Keratinocyte (primary cell): ENCODE results near the gene PRAC1. TPM values are rescaled to one million over a fixed set of nuclear protein-coding genes. Genes with fewer than 3 reads are reported as not detected.

Experiments
- DNase-seq: peaks from one replicate; pipeline ENCODE4 v3.0.0-alpha.2; 2011; ENCODE audit warnings: low read depth, missing footprints, low spot score
- FAIRE-seq: peaks from 2 replicates; lab custom pipeline; 2011; peaks lifted over from hg19 to GRCh38; lab: Jason Lieb, UNC
- H2AFZ ChIP-seq: 2 replicates; pipeline ENCODE4 v1.6.0; 2012; ENCODE audit warnings: low read length, control low read depth, inconsistent platforms; ENCODE audit not compliant: control insufficient read depth
- H3K27ac ChIP-seq: 2 replicates; pipeline ENCODE4 v1.5.1; 2011; ENCODE audit warnings: low read length; ENCODE audit not compliant: control insufficient read depth, insufficient read depth
- H3K27me3 ChIP-seq: 3 replicates; pipeline ENCODE4 v1.6.0; 2011; ENCODE audit warnings: low read length; ENCODE audit not compliant: control insufficient read depth, insufficient read depth; ENCODE audit errors: extremely low read depth
- H3K36me3 ChIP-seq, 2 experiments: 2 replicates in 1 of 2; 3 replicates in 1 of 2; pipeline ENCODE4 v1.5.1; 2011; ENCODE audit warnings: low read length in 2 of 2, mild to moderate bottlenecking in 1 of 2; ENCODE audit not compliant: control insufficient read depth in 2 of 2, insufficient read depth in 2 of 2; ENCODE audit errors: extremely low read depth in 1 of 2
- H3K4me1 ChIP-seq: 3 replicates; pipeline ENCODE4 v1.5.1; 2011; ENCODE audit warnings: low read length; ENCODE audit not compliant: control insufficient read depth, insufficient read depth; ENCODE audit errors: extremely low read depth
- H3K4me2 ChIP-seq: 3 replicates; pipeline ENCODE4 v1.6.0; 2011; ENCODE audit warnings: low read depth, low read length; ENCODE audit not compliant: control insufficient read depth, insufficient read depth; ENCODE audit errors: extremely low read depth
- H3K4me3 ChIP-seq, 3 experiments: fragments of 200-600 bp in 1 of 3; sonication (generic) in 1 of 3; 2 replicates in 2 of 3; 3 replicates in 1 of 3; pipeline ENCODE4 v1.5.1; 2011 to 2016; ENCODE audit warnings: low read length in 3 of 3, mild to moderate bottlenecking in 3 of 3, control low read depth in 2 of 3, inconsistent platforms in 1 of 3, low read depth in 1 of 3, mixed read lengths in 1 of 3, mixed run types in 1 of 3, moderate library complexity in 1 of 3; ENCODE audit not compliant: control insufficient read depth in 2 of 3, insufficient read depth in 2 of 3; ENCODE audit errors: extremely low read depth in 1 of 3
- H3K79me2 ChIP-seq: 2 replicates; pipeline ENCODE4 v1.6.0; 2012; ENCODE audit warnings: low read length; ENCODE audit not compliant: control insufficient read depth, insufficient read depth
- H3K9ac ChIP-seq: 3 replicates; pipeline ENCODE4 v1.6.0; 2011; ENCODE audit warnings: low read length; ENCODE audit not compliant: control insufficient read depth, insufficient read depth; ENCODE audit errors: extremely low read depth
- H3K9me1 ChIP-seq: 3 replicates; pipeline ENCODE4 v1.6.0; 2011; ENCODE audit warnings: low read length; ENCODE audit not compliant: control insufficient read depth, insufficient read depth; ENCODE audit errors: extremely low read depth
- H3K9me3 ChIP-seq: 2 replicates; pipeline ENCODE4 v1.5.1; 2012; ENCODE audit warnings: low read depth, low read length; ENCODE audit not compliant: control insufficient read depth
- H4K20me1 ChIP-seq: 3 replicates; pipeline ENCODE4 v1.6.0; 2011; ENCODE audit warnings: low read length; ENCODE audit not compliant: control insufficient read depth, insufficient read depth; ENCODE audit errors: extremely low read depth
- EZH2 ChIP-seq: IDR thresholded peaks from one replicate; pipeline ENCODE4 v1.6.1; 2012; ENCODE audit warnings: inconsistent platforms, mild to moderate bottlenecking, low read length, moderate library complexity
- dilution Hi-C: fragments of 300-500 bp; cut with MboI; formaldehyde crosslinking; loops from one replicate; pipeline ENCODE4 v1.7.0; 2020; ENCODE audit warnings: low sequenced_read_pairs; ENCODE audit not compliant: extremely low pct_ligation_motif_present
- polyA plus RNA-seq, 5 experiments: library from polyadenylated mRNA; depleted of rRNA in 3 of 5; stranded (reverse) in 3 of 5; stranded (forward) in 1 of 5; unstranded in 1 of 5; fragments of >200 nt; gene quantifications; 1 replicate in 1 of 5; 2 replicates in 3 of 5; 3 replicates in 1 of 5; pipeline versions ENCODE4 v1.2.1 to v1.2.3, GENCODE V29; 2011 to 2012; ENCODE audit warnings: missing spikeins in 2 of 5, low read depth in 1 of 5, low replicate concordance in 1 of 5
- TF ChIP-seq, protein P1 (sequence below), 3 experiments: IDR thresholded peaks in 1 of 3; conservative IDR thresholded peaks in 1 of 3; optimal IDR thresholded peaks in 1 of 3; 2 replicates in 2 of 3; 3 replicates in 1 of 3; pipeline versions ENCODE3 to v1.5.1; 2011; ENCODE audit warnings: low read length in 3 of 3, mild to moderate bottlenecking in 3 of 3, moderate library complexity in 2 of 3, control low read depth in 1 of 3, inconsistent platforms in 1 of 3; ENCODE audit not compliant: insufficient read depth in 2 of 3; ENCODE audit errors: extremely low read depth in 1 of 3

PRAC1 gene
- polyA plus RNA-seq, 1 donor (not counting 4 experiments of a cell fraction or from before 2014, with no cell fraction given) = not detected

DNA sequence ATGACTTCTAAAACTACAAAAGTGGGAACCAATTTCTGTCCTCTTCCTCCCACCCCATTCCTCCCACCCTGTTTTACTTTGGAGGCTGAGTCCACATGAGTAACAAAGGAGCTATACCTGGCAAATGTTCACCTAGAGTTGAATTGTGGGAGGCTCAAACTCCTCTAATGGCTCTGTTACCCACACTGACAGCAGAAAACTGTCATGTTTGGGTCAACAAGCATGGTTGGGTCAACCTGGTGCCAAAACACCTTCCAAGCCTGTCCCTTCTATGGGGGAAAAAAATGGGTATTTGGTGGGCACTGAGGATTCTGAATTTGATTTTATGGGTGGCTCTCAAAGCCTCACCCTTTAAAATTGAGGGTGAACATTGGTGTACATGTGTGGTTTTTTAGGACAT is 18.2 kb upstream of the PRAC1 start:
- Histone ChIP-seq H3K9ac (no peak overlapping the region), H3K4me3 (no peak overlapping the region), H2AFZ (no peak overlapping the region), H3K4me1 (no peaks in the 10 kb centered on the region), H4K20me1 (no peaks in the 10 kb centered on the region), H3K79me2 (no peaks in the 10 kb centered on the region), H3K9me1 (no peaks in the 10 kb centered on the region), H3K27me3 (peaks cover 93% of the 10 kb centered on the region), H3K9me3 (no peaks in the 10 kb centered on the region), H3K4me2 (no peak overlapping the region), H3K27ac (no peak overlapping the region), H3K36me3 (no peaks in the 10 kb centered on the region)
- no peak for FAIRE-seq
- peak; percentile 32 for TF ChIP-seq EZH2
- TF ChIP-seq, protein P1, sequence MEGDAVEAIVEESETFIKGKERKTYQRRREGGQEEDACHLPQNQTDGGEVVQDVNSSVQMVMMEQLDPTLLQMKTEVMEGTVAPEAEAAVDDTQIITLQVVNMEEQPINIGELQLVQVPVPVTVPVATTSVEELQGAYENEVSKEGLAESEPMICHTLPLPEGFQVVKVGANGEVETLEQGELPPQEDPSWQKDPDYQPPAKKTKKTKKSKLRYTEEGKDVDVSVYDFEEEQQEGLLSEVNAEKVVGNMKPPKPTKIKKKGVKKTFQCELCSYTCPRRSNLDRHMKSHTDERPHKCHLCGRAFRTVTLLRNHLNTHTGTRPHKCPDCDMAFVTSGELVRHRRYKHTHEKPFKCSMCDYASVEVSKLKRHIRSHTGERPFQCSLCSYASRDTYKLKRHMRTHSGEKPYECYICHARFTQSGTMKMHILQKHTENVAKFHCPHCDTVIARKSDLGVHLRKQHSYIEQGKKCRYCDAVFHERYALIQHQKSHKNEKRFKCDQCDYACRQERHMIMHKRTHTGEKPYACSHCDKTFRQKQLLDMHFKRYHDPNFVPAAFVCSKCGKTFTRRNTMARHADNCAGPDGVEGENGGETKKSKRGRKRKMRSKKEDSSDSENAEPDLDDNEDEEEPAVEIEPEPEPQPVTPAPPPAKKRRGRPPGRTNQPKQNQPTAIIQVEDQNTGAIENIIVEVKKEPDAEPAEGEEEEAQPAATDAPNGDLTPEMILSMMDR (optimal IDR thresholded peaks at IDR 0.05 in 1 of 3, IDR thresholded peaks at IDR 0.05 in 1 of 3, conservative IDR thresholded peaks at IDR 0.05 in 1 of 3; ENCODE audit: extremely low read depth in 1 of 3, insufficient read depth in 2 of 3, low read length in 3 of 3) = no peak
- dilution Hi-C loops = no loop called here
- DNase-seq = no peak

DNA sequence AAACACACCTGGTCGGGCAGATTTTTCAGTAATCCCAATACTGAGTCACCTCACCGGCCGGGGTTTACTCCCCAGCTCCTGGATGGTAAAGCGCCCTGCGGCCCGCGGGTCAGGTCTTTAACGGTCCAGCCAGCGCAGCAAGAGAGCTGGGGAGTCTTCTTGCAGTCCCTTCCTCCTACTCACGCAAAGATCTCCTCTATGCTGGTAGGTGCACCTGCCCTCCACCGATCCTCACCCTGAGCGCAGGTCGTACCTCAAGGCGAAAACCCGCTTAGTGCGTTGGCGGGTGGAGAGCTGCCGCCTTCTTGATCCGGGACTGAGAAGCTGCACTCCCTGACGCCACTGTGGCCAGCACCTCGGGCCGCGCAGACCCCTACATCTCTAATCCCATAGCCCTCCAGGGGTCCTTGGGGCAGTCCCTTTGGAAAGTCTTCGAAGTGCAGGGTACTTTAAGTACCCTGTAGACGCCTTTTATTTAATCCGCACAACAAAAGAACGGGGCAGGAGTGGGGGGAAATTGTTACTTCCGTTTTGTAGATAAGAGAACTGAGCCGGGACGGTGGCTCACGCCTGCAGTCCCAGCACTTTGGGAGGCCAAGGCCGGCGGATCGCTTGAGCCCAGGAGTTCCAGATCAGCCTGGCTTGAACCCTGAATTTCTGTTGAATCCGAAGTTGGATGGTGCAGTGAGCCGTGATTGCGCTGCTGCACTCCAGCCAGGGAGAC is 16.6 kb upstream of the PRAC1 start:
- no peak overlapping the region for H3K9ac ChIP-seq
- no peaks in the 10 kb centered on the region for H3K9me3 ChIP-seq
- no peak for FAIRE-seq
- no peaks in the 10 kb centered on the region for H3K79me2 ChIP-seq
- no peak overlapping the region for H3K4me2 ChIP-seq
- no peaks in the 10 kb centered on the region for H3K9me1 ChIP-seq
- no peak overlapping the region for H3K4me3 ChIP-seq
- TF ChIP-seq, protein P1 (optimal IDR thresholded peaks at IDR 0.05 in 1 of 3, IDR thresholded peaks at IDR 0.05 in 1 of 3, conservative IDR thresholded peaks at IDR 0.05 in 1 of 3; ENCODE audit: extremely low read depth in 1 of 3, insufficient read depth in 2 of 3, low read length in 3 of 3) = no peak
- peak; percentile 94 for TF ChIP-seq EZH2
- dilution Hi-C loops = no loop called here
- no peaks in the 10 kb centered on the region for H3K4me1 ChIP-seq
- no peak for DNase-seq
- no peak overlapping the region for H2AFZ ChIP-seq
- peaks cover 94% of the 10 kb centered on the region for H3K27me3 ChIP-seq
- H3K27ac ChIP-seq = no peak overlapping the region
- peaks cover 2% of the 10 kb centered on the region for H4K20me1 ChIP-seq
- no peaks in the 10 kb centered on the region for H3K36me3 ChIP-seq
